Activated T-helper 1 cell treated with anti-CD3 and anti-CD28 coated beads, Interleukin-12 subunit alpha, Interleukin-12 subunit beta, Interleukin-2, Interleukin-4 antibody, amounts not matched to agents 30 ng/mL and 10 ng/mL and 1 ng/mL, durations not matched to agents 14 hours and 24 hours and 36 hours (primary cell): ENCODE data around the gene ATAD3A. TPM values are rescaled to one million over a fixed set of nuclear protein-coding genes. Genes with fewer than 3 reads are reported as not detected.
"Not testable (repeated sequence)": the region's sequence is repeated elsewhere in the genome, so short reads cannot be mapped to it uniquely, and the experiment has no call there.

Source experiments
- DNase-seq: peaks from one replicate; pipeline ENCODE4 v3.0.0; 2021; ENCODE audit warnings: low spot score
- H3K27ac Mint-ChIP-seq: one replicate; pipeline ENCODE4 v1.8.0; 2021; ENCODE audit warnings: mild to moderate bottlenecking, mixed read lengths
- H3K27me3 Mint-ChIP-seq: one replicate; pipeline ENCODE4 v1.8.0; 2022; ENCODE audit warnings: mild to moderate bottlenecking, moderate library complexity, mixed read lengths; ENCODE audit not compliant: insufficient read depth
- H3K36me3 Mint-ChIP-seq: one replicate; pipeline ENCODE4 v1.8.0; 2021; ENCODE audit warnings: low read depth, mixed read lengths
- H3K4me1 Mint-ChIP-seq: one replicate; pipeline ENCODE4 v1.8.0; 2021; ENCODE audit warnings: low read depth, mixed read lengths
- H3K4me3 Mint-ChIP-seq: one replicate; pipeline ENCODE4 v1.8.0; 2021; ENCODE audit warnings: mild to moderate bottlenecking, moderate library complexity, mixed read lengths
- H3K9me3 Mint-ChIP-seq: one replicate; pipeline ENCODE4 v1.8.0; 2021; ENCODE audit warnings: mixed read lengths
- intact Hi-C: fragments of 100-400 bp; cut with micrococcal nuclease; formaldehyde crosslinking; loops from one replicate; pipeline ENCODE4 v1.15.1; 2024
- total RNA-seq: library from RNA; stranded (reverse); gene quantifications from 2 replicates; pipeline ENCODE4 v1.2.3, GENCODE V29; 2022

The ATAD3A gene
- total RNA-seq, 1 donor from 2014 or later: 108 TPM

DNA sequence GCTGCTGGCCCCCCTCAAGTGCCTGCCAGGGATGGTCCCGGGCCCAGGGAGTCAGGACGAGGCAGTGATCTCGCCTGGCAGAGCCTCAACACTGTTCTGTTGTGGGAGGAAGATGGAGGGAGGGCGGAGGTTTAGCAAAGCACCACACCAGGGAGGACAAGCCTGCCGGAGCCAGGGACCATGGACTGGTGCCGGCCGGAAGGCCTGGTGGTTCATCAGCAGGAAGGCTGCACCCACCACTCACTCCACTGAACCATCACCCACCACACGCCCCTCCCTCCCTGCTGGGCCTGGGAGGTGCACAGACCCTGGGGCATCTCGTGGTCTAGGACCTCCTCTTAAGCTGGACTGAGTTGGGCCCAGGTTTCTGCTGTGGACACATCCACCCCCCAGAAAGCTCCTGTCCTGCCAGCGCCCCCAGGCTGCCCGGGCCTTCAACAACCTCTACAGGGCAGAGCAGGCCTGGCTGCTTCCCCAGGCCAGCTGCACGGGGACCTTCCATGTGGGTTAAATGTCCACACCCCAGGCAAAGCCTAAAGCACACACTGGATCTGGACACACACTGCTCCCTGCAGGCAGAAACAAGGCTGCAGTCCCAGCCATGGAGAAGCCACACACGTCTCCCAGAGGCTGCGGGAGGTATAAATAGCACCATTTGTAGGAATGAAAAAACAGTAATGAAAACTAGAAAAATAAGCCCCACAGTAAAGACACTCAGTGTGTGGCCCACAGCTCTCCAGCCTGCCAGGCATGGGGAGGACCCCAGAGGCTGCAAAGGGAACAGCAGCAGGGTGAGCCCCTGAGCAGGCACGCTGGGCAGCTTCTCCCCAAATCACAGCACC lies 38.9 kb downstream of the ATAD3A start:
- no peak for DNase-seq
- H3K4me1 Mint-ChIP-seq: no peaks in the 10 kb centered on the region
- H3K9me3 Mint-ChIP-seq: no peaks in the 10 kb centered on the region
- H3K27ac Mint-ChIP-seq: no peak overlapping the region
- intact Hi-C loops: no loop called here
- H3K4me3 Mint-ChIP-seq: no peak overlapping the region
- H3K27me3 Mint-ChIP-seq: no peaks in the 10 kb centered on the region
- H3K36me3 Mint-ChIP-seq: no peaks in the 10 kb centered on the region

DNA sequence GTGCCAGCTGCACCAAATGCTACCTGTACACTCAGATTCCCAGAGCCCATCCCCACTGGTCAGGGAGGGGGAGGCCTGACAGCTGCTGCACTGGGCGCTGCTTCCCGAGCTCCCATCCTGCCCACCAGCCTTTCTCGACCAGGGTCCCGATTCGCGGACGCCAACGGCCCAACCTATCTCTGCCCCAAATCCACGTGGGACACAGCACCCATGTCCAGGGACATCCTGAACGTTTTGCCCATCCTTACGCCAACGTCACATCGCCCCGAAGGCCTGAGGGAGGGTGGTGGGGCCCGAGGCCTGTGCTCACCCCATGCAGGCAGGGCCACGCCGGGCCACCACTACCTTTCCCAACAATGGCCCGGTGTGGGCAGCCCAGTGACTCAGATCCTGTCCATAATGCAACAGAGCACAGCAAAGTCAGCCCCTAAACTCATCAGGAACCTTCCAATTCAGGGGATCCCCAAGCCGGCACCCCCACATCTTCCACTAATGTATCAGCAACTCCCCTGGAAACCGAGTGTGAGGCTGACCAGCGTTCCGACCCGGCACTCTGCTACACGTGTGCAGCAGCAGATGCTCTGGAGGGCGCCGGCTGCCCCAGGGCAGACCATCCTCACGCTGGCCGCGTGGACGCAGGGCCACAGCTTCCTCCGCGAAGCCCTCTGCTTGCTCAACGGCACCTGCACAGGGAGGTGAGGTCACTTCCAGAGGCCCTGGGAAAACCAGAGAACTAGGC lies 39.7 kb downstream of the ATAD3A start:
- Mint-ChIP-seq H3K36me3 (no peaks in the 10 kb centered on the region), H3K27ac (no peak overlapping the region), H3K9me3 (no peaks in the 10 kb centered on the region), H3K27me3 (no peaks in the 10 kb centered on the region), H3K4me3 (no peak overlapping the region), H3K4me1 (no peaks in the 10 kb centered on the region)
- intact Hi-C loops: no loop called here
- no peak for DNase-seq

GRCh38 chr1:1552263-1552639 lies 40.3 kb downstream of the ATAD3A start:
- Mint-ChIP-seq H3K27ac (no peak overlapping the region), H3K4me3 (no peak overlapping the region), H3K27me3 (no peaks in the 10 kb centered on the region), H3K9me3 (no peaks in the 10 kb centered on the region), H3K4me1 (no peaks in the 10 kb centered on the region), H3K36me3 (no peaks in the 10 kb centered on the region)
- DNase-seq: no peak
- intact Hi-C loops: no loop called here

- Mint-ChIP-seq H3K36me3 (no peaks in the 10 kb centered on the region), H3K4me3 (no peak overlapping the region), H3K4me1 (no peaks in the 10 kb centered on the region), H3K27ac (no peak overlapping the region), H3K9me3 (no peaks in the 10 kb centered on the region), H3K27me3 (no peaks in the 10 kb centered on the region)
- intact Hi-C loops: no loop called here
- DNase-seq: no peak
Observed at GRCh38 chr1:1553821-1554494, 42.0 kb downstream of the ATAD3A start.

DNA sequence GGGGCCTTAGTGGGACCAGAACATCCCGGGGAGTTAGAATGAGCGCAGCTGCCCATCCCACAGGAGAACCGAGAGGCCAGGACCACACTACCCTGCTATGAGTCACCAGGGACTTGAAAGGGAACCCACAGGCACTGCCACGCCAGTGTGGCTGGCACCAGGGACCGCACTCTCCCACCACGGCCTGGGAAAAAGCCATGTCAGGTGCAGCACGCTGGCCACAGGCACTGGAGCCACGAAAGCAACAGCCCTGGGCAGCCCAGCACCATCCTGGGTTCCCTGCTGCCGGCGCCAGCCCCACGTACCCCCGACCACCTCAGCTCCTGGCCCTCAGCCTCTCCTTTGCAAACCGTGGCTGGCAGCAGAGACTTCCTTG lies 42.6 kb downstream of the ATAD3A start:
- Mint-ChIP-seq H3K27ac (no peak overlapping the region), H3K27me3 (no peaks in the 10 kb centered on the region), H3K36me3 (no peaks in the 10 kb centered on the region), H3K9me3 (no peaks in the 10 kb centered on the region), H3K4me3 (no peak overlapping the region), H3K4me1 (no peaks in the 10 kb centered on the region)
- DNase-seq: no peak
- intact Hi-C loops: no loop called here

DNA sequence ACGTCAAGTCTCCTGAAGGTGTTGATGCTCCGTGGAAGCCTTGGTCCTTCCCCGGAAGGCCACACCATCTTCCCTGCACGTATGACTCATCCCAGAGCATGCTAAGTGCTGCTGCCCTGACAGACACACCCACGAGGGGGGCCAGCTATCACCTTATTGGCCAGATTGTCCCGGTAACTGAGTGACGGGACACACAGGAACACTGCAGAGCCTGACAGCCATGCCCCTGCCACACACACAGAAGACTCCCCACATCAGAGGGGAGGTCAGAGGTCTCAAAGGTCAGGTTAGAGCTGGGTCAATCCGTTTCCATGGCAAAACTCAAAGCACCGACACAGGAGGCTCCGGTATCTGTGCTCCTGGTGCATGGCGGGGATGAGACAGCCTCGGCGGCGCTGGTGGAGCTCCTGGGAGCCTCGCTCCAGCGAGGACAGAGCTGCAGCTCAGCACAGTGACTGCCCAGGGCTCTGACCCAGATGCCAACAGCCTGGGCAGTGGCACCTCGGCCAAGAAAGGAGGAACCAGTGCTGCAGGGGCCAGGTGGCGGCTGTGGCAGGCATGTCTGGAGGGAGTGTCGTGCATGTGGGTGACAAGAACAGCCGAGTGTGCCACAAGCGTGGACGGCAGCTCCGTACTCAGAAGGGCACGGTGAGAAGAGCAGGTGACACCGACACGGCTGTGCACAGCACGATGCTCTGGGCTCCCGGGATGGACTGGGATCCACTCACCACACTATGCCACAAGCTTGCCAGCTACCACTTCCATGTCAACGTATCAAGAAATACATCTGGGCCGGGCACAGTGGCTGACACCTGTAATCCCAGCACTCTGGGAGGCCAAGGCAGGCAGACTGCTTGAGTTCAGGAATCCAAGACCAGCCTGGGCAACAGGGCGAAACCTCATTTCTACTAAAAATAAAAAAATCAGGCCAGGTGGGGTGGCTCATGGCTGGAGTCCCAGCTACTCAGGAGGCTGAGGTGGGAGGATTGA lies 43.3 kb downstream of the ATAD3A start:
- H3K9me3 Mint-ChIP-seq: no peaks in the 10 kb centered on the region
- H3K27me3 Mint-ChIP-seq: no peaks in the 10 kb centered on the region
- no peak for DNase-seq
- H3K4me1 Mint-ChIP-seq: no peaks in the 10 kb centered on the region
- no peak overlapping the region for H3K4me3 Mint-ChIP-seq
- no peaks in the 10 kb centered on the region for H3K36me3 Mint-ChIP-seq
- intact Hi-C loops: no loop called here
- no peak overlapping the region for H3K27ac Mint-ChIP-seq

DNA sequence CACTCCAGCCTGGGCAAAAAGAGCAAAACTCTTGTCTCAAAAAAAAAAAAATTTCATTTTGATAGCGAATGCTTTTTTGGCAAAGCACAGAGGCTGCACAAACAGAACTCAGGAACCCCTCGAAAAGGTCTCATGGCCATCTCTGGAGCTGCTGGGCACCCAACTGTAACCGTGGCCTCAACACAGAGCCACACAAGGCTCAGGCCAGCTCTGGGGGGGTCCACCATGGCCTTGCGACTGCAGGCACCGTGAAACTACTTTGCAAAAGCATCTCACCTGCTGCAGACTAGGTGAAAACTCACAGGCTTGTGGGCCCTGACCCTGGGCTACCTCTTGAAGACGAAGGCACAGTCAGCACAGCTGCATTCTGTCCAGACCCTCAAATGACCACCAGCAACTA lies 44.5 kb downstream of the ATAD3A start:
- no peaks in the 10 kb centered on the region for H3K36me3 Mint-ChIP-seq
- H3K27ac Mint-ChIP-seq: no peak overlapping the region
- H3K4me3 Mint-ChIP-seq: no peak overlapping the region
- DNase-seq: no peak
- intact Hi-C loops: no loop called here
- no peaks in the 10 kb centered on the region for H3K4me1 Mint-ChIP-seq
- no peaks in the 10 kb centered on the region for H3K9me3 Mint-ChIP-seq
- H3K27me3 Mint-ChIP-seq: no peaks in the 10 kb centered on the region

GRCh38 chr1:1556961-1557360 lies 45.0 kb downstream of the ATAD3A start:
- not testable (repeated sequence) for DNase-seq, H3K27ac Mint-ChIP-seq

DNA sequence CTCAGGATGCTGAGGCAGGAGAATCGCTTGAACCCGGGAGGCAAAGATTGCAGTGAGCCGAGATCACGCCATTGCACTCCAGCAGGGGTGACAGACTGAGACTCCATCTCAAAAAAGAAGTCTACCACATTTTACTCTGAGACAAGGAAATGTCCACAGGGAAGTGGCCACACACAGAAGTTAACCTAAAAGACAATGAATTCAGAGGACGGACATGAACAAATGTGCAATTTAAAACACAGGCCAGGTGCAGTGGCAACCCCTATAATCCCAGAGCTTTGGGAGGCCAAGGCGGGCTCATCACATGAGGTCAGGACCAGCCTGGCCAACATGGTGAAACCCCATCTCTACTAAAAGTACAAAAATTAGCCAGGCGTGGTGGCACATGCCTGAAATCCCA lies 45.7 kb downstream of the ATAD3A start:
- H3K27me3 Mint-ChIP-seq, intact Hi-C loops, H3K4me1 Mint-ChIP-seq: not testable (repeated sequence)

More at GRCh38 chr1:1556961-1557360, 45.0 kb downstream of the ATAD3A start:
- H3K27me3 Mint-ChIP-seq, H3K4me1 Mint-ChIP-seq, H3K9me3 Mint-ChIP-seq, H3K36me3 Mint-ChIP-seq, intact Hi-C loops, H3K4me3 Mint-ChIP-seq: not testable (repeated sequence)

GRCh38 chr1:1558591-1558990 lies 46.6 kb downstream of the ATAD3A start:
- no peak overlapping the region for H3K27ac Mint-ChIP-seq
- H3K36me3 Mint-ChIP-seq: peaks cover 8% of the 10 kb centered on the region
- no peak for DNase-seq
- intact Hi-C loops: no loop called here
- no peaks in the 10 kb centered on the region for H3K9me3 Mint-ChIP-seq
- no peak overlapping the region for H3K4me3 Mint-ChIP-seq
- H3K27me3 Mint-ChIP-seq: no peaks in the 10 kb centered on the region
- H3K4me1 Mint-ChIP-seq: no peaks in the 10 kb centered on the region

More for the DNA sequence above, 45.7 kb downstream of the ATAD3A start:
- not testable (repeated sequence) for H3K27ac Mint-ChIP-seq, H3K9me3 Mint-ChIP-seq, DNase-seq, H3K36me3 Mint-ChIP-seq, H3K4me3 Mint-ChIP-seq

DNA sequence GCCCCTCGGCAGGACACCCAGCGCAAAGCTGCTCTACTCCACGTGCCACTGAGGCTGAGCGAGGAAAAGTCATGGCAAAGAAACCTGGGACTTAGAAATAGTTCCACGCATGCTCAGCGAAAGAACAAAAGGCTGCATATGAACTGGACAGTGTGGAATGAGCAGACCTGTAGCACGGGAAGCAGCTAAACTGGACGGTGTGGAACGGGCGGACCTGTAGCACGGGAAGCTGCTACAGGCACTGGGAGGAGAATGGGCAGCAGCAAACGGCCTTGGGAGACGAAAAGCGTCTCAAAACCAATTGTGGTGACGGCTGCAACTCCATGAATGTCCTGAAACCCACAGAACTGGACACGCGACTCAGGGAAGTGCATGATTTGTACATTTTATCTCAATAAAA lies 47.1 kb downstream of the ATAD3A start:
- H3K27me3 Mint-ChIP-seq: no peaks in the 10 kb centered on the region
- intact Hi-C loops: no loop called here
- no peak overlapping the region for H3K27ac Mint-ChIP-seq

DNA sequence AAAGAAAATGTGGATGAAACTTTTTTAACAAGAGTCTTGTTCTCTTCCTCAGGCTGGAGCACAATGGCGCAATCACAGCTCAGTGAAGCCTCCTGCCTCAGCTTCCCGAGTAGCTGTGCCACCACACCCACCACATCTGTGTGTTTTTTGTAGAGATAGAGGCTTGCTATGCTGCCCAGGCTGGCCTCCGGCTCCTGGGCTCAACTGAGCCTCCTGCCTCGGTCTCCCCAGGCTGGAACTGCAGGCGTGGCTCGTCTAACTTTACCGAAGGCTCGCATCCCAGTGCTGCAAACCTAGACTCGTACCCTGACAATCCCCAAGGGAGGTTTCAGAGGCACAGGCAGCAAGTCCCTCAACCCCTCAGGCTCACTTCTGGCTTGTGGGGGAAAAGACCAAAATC lies 48.2 kb downstream of the ATAD3A start:
- H3K9me3 Mint-ChIP-seq: no peaks in the 10 kb centered on the region
- peaks cover 21% of the 10 kb centered on the region for H3K36me3 Mint-ChIP-seq
- no peak overlapping the region for H3K4me3 Mint-ChIP-seq
- H3K27ac Mint-ChIP-seq: no peak overlapping the region
- intact Hi-C loops: no loop called here
- no peaks in the 10 kb centered on the region for H3K27me3 Mint-ChIP-seq
- DNase-seq: no peak
- peaks cover 7% of the 10 kb centered on the region for H3K4me1 Mint-ChIP-seq

More for the DNA sequence above, 47.1 kb downstream of the ATAD3A start:
- no peak for DNase-seq
- H3K36me3 Mint-ChIP-seq: peaks cover 12% of the 10 kb centered on the region
- H3K4me3 Mint-ChIP-seq: no peak overlapping the region
- no peaks in the 10 kb centered on the region for H3K9me3 Mint-ChIP-seq
- peaks cover 4% of the 10 kb centered on the region for H3K4me1 Mint-ChIP-seq
